ENCODE data around the gene PLPP4. TPM values are rescaled to one million over a fixed set of nuclear protein-coding genes. Genes with fewer than 3 reads are reported as not detected.

PLPP4 gene
- total and polyA plus RNA-seq, 11 donors: 0.29 TPM; not detected in 10

DNA sequence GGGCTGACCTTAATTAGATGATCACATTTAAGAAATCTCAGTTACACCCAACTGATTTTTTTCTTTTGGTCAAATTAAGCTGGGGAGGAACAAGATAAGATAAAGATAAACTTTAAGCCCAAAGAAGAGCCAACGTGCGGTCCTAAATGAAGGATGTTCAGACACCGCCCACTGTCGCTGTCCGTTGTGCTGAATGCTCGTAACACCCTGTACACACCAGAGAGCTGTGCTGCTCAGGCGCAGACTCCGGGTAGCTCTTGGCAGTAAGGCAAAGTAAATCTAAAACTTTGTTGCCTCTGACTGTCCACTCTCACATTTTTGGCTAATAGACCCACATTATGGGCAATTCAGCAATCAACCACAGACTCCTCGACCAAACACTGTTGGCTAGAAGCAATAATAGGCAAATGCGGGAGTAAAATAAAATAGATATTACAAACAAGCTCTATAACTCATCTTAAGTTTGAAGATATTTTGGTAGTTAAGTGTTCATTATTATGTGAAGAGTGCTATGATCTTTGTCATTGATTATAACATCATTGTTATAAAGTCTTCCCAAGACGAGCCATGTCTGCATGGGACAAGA is 57.1 kb downstream of the PLPP4 start:
- TF ChIP-seq CTCF (IDR thresholded peaks at IDR 0.05): no peak
- TF ChIP-seq POLR2A (IDR thresholded peaks at IDR 0.05): no peak
- ATAC-seq: no peak
- intact Hi-C loops (cut with DNase I): no loop called here
- H3K4me1 ChIP-seq: no peaks in the 10 kb centered on the region
- no peak overlapping the region for H3K4me3 ChIP-seq
- 34 to 36% (median 34%) methylated on average over 11 of the region's 11 CpGs for WGBS, 4 donors
- H3K27ac ChIP-seq: no peak overlapping the region
- H3K36me3 ChIP-seq: no peaks in the 10 kb centered on the region
- no peak for DNase-seq
- H3K27me3 ChIP-seq: no peaks in the 10 kb centered on the region
- H3K9me3 ChIP-seq: no peaks in the 10 kb centered on the region

- no peaks in the 10 kb centered on the region for H3K4me1 ChIP-seq
- WGBS, 4 donors: 35 to 48% (median 39%) methylated on average over 2 of the region's 2 CpGs
- H3K27me3 ChIP-seq: no peaks in the 10 kb centered on the region
- ATAC-seq: no peak
- no peak for TF ChIP-seq POLR2A (IDR thresholded peaks at IDR 0.05)
- no peak for TF ChIP-seq CTCF (IDR thresholded peaks at IDR 0.05)
- no peaks in the 10 kb centered on the region for H3K9me3 ChIP-seq
- H3K27ac ChIP-seq: no peak overlapping the region
- no peak for DNase-seq
- intact Hi-C loops (cut with DNase I): no loop called here
- H3K4me3 ChIP-seq: no peak overlapping the region
- H3K36me3 ChIP-seq: no peaks in the 10 kb centered on the region
Observed at GRCh38 chr10:120514959-120515358, 57.9 kb downstream of the PLPP4 start.

- Histone ChIP-seq H3K9me3 (no peaks in the 10 kb centered on the region), H3K4me3 (no peak overlapping the region), H3K36me3 (no peaks in the 10 kb centered on the region), H3K27ac (no peak overlapping the region), H3K4me1 (no peaks in the 10 kb centered on the region), H3K27me3 (no peaks in the 10 kb centered on the region)
- TF ChIP-seq CTCF (IDR thresholded peaks at IDR 0.05) (no peak), POLR2A (IDR thresholded peaks at IDR 0.05) (no peak)
- DNase-seq (no peak), ATAC-seq (no peak)
- WGBS, 4 donors: 72 to 86% (median 75%) methylated on average over 2 of the region's 2 CpGs
- intact Hi-C loops (cut with DNase I): no loop called here
Observed at GRCh38 chr10:120515741-120516140, 58.7 kb downstream of the PLPP4 start.

DNA sequence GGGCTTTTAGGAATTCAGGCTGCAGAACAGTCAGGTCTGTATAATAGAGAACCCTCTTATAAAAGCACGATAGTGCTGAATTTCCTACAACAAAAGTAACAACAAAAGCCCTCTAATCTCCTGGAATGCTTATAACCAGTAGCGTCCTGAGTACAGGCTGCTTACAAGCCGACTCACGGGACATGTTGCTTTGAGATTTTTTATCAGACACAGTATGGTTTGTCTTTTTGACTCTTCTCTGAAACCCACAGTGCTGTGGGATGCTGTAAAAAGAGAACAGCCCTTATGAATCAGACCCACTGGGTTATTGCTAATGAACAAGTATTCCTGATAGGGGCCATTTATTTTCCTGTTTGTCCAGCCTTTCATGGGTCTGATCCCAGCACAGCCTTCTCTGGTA is 59.4 kb downstream of the PLPP4 start:
- TF ChIP-seq CTCF (IDR thresholded peaks at IDR 0.05) (no peak), POLR2A (IDR thresholded peaks at IDR 0.05) (no peak)
- DNase-seq (no peak), ATAC-seq (no peak)
- Histone ChIP-seq H3K4me1 (no peaks in the 10 kb centered on the region), H3K4me3 (no peak overlapping the region), H3K9me3 (no peaks in the 10 kb centered on the region), H3K27me3 (no peaks in the 10 kb centered on the region), H3K27ac (no peak overlapping the region), H3K36me3 (no peaks in the 10 kb centered on the region)
- 70 to 81% (median 76%) methylated on average over 4 of the region's 4 CpGs for WGBS, 4 donors
- intact Hi-C loops (cut with DNase I): no loop called here
